Neural cell (in vitro differentiated cells): ENCODE data around the gene GP2. TPM values are rescaled to one million over a fixed set of nuclear protein-coding genes. Genes with fewer than 3 reads are reported as not detected.

ENCODE experiments used
- H2AFZ ChIP-seq: fragments of 200-600, 300-800 bp; sonication (generic), shearing (Covaris generic); 2 replicates; pipeline ENCODE4 v1.6.0; 2014; ENCODE audit warnings: low read depth, mild to moderate bottlenecking, antibody characterized with exemption, low read length, moderate library complexity
- H3F3A ChIP-seq: fragments of 200-600 bp; shearing (Covaris generic); 2 replicates; pipeline ENCODE4 v1.6.1; 2016; ENCODE audit warnings: mild to moderate bottlenecking, moderate library complexity, mixed read lengths, antibody characterized with exemption, low read length; ENCODE audit not compliant: insufficient read depth, poor library complexity, severe bottlenecking
- H3K27ac ChIP-seq: fragments of 200-600, 300-800 bp; sonication (generic), shearing (Covaris generic); 2 replicates; pipeline ENCODE4 v1.5.1; 2014; ENCODE audit warnings: mild to moderate bottlenecking, low read length, moderate library complexity
- H3K27me3 ChIP-seq: fragments of 300-800, 200-600 bp; sonication (generic), shearing (Covaris generic); 2 replicates; pipeline ENCODE4 v1.6.0; 2014; ENCODE audit warnings: mild to moderate bottlenecking, low read depth, low read length, moderate library complexity; ENCODE audit not compliant: insufficient read depth
- H3K36me3 ChIP-seq: fragments of 300-800, 200-600 bp; sonication (generic), shearing (Covaris generic); 2 replicates; pipeline ENCODE4 v1.5.1; 2014; ENCODE audit warnings: mild to moderate bottlenecking, antibody characterized with exemption, low read length, moderate library complexity; ENCODE audit not compliant: insufficient read depth
- H3K4me2 ChIP-seq: fragments of 300-800, 200-600 bp; sonication (generic), shearing (Covaris generic); 2 replicates; pipeline ENCODE4 v1.6.0; 2014; ENCODE audit warnings: mild to moderate bottlenecking, low read length
- H3K4me3 ChIP-seq: fragments of 300-800, 200-600 bp; sonication (generic), shearing (Covaris generic); 2 replicates; pipeline ENCODE4 v1.5.1; 2014; ENCODE audit warnings: mild to moderate bottlenecking, low read length, moderate library complexity
- H3K79me2 ChIP-seq: fragments of 200-600 bp; shearing (Covaris generic); replicated peaks from 2 replicates; pipeline ENCODE4 v1.6.0; 2014; ENCODE audit warnings: mild to moderate bottlenecking, low read length, moderate library complexity; ENCODE audit not compliant: insufficient read depth
- H3K9ac ChIP-seq: fragments of 300-800, 200-600 bp; sonication (generic), shearing (Covaris generic); 2 replicates; pipeline ENCODE4 v1.6.1; 2016; ENCODE audit warnings: mild to moderate bottlenecking, low read length, mixed read lengths
- H3K9me2 ChIP-seq: fragments of 200-600 bp; shearing (Covaris generic); 2 replicates; pipeline ENCODE4 v1.6.1; 2016; ENCODE audit warnings: mild to moderate bottlenecking, low read length, mixed read lengths; ENCODE audit not compliant: insufficient read depth
- H3K9me3 ChIP-seq: fragments of 200-600, 300-800 bp; sonication (generic), shearing (Covaris generic); 2 replicates; pipeline ENCODE4 v1.6.1; 2016; ENCODE audit warnings: mild to moderate bottlenecking, mixed run types, low read length, moderate library complexity, mixed read lengths
- H4K20me1 ChIP-seq: fragments of 200-600 bp; shearing (Covaris generic); 2 replicates; pipeline ENCODE4 v1.6.1; 2016; ENCODE audit warnings: mild to moderate bottlenecking, mixed run types; ENCODE audit not compliant: insufficient read depth
- CTCF ChIP-seq: fragments of 450-650 bp; IDR thresholded peaks from 2 replicates; pipeline ENCODE4 v1.5.1; 2014; ENCODE audit warnings: antibody characterized with exemption, mild to moderate bottlenecking, moderate library complexity; ENCODE audit not compliant: poor library complexity, severe bottlenecking
- EP300 ChIP-seq: fragments of 450-650 bp; conservative IDR thresholded peaks from 2 replicates; pipeline ENCODE4 v1.6.1; 2014; ENCODE audit warnings: antibody characterized with exemption, mild to moderate bottlenecking, moderate library complexity; ENCODE audit not compliant: poor library complexity, severe bottlenecking
- EZH2 ChIP-seq: fragments of 200-600, 300-800 bp; shearing (Covaris generic), sonication (generic); IDR thresholded peaks from 2 replicates; pipeline ENCODE4 v1.6.1; 2014; ENCODE audit warnings: antibody characterized with exemption, low read length, borderline replicate concordance, mild to moderate bottlenecking; ENCODE audit not compliant: insufficient read depth, poor library complexity, severe bottlenecking
- MXI1 ChIP-seq: fragments of 450-650 bp; conservative IDR thresholded peaks from 2 replicates; pipeline ENCODE4 v1.6.1; 2014; ENCODE audit warnings: antibody characterized with exemption, mild to moderate bottlenecking; ENCODE audit not compliant: poor library complexity, severe bottlenecking
- POLR2AphosphoS5 ChIP-seq: IDR thresholded peaks from 2 replicates; pipeline ENCODE4 v1.6.1; 2012
- RAD21 ChIP-seq: fragments of 450-650 bp; conservative IDR thresholded peaks from 2 replicates; pipeline ENCODE4 v1.6.1; 2014; ENCODE audit warnings: antibody characterized with exemption, mild to moderate bottlenecking, moderate library complexity
- SMC3 ChIP-seq: fragments of 450-650 bp; conservative IDR thresholded peaks from 2 replicates; pipeline ENCODE4 v1.6.1; 2014; ENCODE audit warnings: antibody characterized with exemption, mild to moderate bottlenecking, moderate library complexity; ENCODE audit not compliant: poor library complexity
- TAF1 ChIP-seq: IDR thresholded peaks from 2 replicates; pipeline ENCODE4 v1.6.1; 2012; ENCODE audit warnings: low read depth
- polyA plus RNA-seq: library from polyadenylated mRNA; depleted of rRNA; stranded (reverse); fragments of >200 nt; gene quantifications from 2 replicates; pipeline ENCODE4 v1.2.3, GENCODE V29; 2014
- TF ChIP-seq, protein P1 (sequence below): IDR thresholded peaks from 2 replicates; pipeline ENCODE4 v1.6.1; 2012; ENCODE audit warnings: borderline replicate concordance

The GP2 gene
- polyA plus RNA-seq, 1 donor from 2014 or later = not detected

DNA sequence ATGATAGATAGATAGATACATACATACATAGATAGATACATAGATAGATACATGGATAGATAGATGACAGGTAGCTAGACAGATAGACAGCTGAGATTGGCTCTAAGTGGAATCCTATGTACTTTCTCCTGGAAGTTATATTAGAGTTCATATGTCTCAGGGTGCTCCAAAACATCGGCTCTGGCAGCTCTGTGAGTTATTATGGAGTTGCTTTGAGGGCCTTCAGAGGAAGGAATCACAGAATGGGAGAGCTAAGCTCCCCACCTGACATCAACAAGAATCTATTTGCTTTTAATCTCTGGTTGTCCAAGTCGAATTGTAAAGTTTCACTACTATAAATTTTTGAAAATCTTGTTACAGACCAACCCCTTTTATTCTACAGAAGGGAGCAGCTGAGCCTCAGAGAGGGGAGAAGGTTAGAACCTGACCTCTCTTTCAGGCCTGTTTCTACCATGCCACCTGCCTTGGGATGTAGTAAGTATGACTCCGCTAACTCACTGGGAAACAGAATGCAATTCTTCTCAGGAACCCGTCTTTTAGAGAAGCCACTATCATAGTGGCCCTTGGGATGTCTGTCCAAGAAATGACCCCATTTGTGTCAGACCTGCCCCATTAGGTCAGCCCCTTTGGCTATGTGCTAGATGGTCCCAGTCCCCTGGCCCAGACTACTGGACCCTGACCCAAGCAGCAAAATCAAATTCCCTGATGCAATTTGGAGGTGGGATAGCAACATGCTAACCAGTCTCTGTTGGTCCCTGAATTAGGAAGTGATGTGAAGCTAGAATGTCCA, 18.3 kb downstream of the GP2 start (continued):
- TF ChIP-seq EZH2 (no peak), TAF1 (no peak), EP300 (no peak), MXI1 (no peak)

GRCh38 chr16:20308266-20308665, 19.0 kb downstream of the GP2 start:
- Histone ChIP-seq H3K27me3 (no peaks in the 10 kb centered on the region), H3K9me3 (no peaks in the 10 kb centered on the region), H3K4me2 (no peak overlapping the region), H3F3A (no peaks in the 10 kb centered on the region), H3K27ac (no peak overlapping the region), H2AFZ (no peak overlapping the region), H3K9me2 (no peaks in the 10 kb centered on the region), H4K20me1 (no peaks in the 10 kb centered on the region), H3K36me3 (no peaks in the 10 kb centered on the region), H3K4me3 (no peak overlapping the region), H3K9ac (no peak overlapping the region), H3K79me2 (no peaks in the 10 kb centered on the region)
- TF ChIP-seq EZH2 = no peak
- TF ChIP-seq TAF1 = no peak
- no peak for TF ChIP-seq MXI1
- TF ChIP-seq SMC3 = no peak
- TF ChIP-seq, protein P1, sequence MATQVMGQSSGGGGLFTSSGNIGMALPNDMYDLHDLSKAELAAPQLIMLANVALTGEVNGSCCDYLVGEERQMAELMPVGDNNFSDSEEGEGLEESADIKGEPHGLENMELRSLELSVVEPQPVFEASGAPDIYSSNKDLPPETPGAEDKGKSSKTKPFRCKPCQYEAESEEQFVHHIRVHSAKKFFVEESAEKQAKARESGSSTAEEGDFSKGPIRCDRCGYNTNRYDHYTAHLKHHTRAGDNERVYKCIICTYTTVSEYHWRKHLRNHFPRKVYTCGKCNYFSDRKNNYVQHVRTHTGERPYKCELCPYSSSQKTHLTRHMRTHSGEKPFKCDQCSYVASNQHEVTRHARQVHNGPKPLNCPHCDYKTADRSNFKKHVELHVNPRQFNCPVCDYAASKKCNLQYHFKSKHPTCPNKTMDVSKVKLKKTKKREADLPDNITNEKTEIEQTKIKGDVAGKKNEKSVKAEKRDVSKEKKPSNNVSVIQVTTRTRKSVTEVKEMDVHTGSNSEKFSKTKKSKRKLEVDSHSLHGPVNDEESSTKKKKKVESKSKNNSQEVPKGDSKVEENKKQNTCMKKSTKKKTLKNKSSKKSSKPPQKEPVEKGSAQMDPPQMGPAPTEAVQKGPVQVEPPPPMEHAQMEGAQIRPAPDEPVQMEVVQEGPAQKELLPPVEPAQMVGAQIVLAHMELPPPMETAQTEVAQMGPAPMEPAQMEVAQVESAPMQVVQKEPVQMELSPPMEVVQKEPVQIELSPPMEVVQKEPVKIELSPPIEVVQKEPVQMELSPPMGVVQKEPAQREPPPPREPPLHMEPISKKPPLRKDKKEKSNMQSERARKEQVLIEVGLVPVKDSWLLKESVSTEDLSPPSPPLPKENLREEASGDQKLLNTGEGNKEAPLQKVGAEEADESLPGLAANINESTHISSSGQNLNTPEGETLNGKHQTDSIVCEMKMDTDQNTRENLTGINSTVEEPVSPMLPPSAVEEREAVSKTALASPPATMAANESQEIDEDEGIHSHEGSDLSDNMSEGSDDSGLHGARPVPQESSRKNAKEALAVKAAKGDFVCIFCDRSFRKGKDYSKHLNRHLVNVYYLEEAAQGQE = no peak
- TF ChIP-seq CTCF = no peak
- TF ChIP-seq RAD21 = no peak

DNA sequence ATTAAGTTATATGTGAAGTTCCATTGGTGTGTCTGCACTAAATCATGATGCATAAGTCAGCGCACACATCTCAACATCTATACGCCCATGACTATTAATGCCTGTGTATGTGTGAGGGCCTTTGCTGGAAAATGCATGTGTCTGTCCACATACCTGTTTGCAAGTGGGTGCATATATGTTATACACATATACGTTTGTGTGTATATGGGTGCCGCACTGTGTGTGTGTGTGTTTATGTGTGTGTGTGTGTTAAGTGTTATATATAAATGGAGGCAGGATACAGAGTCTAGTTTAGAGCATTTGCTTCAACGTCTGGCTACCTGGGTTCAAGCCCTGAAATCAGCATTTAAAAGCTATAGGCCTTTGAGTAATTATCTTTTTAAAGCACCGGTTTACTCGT, 19.5 kb downstream of the GP2 start:
- Histone ChIP-seq H3K36me3 (no peaks in the 10 kb centered on the region), H3K27me3 (no peaks in the 10 kb centered on the region), H3K4me3 (no peak overlapping the region), H3F3A (no peaks in the 10 kb centered on the region), H3K4me2 (no peak overlapping the region), H3K9ac (no peak overlapping the region), H3K27ac (no peak overlapping the region), H2AFZ (no peak overlapping the region), H3K9me2 (no peaks in the 10 kb centered on the region), H4K20me1 (no peaks in the 10 kb centered on the region), H3K9me3 (no peaks in the 10 kb centered on the region), H3K79me2 (no peaks in the 10 kb centered on the region)
- TF ChIP-seq POLR2AphosphoS5 = no peak
- no peak for TF ChIP-seq CTCF
- no peak for TF ChIP-seq EP300
- TF ChIP-seq RAD21 = no peak
- no peak for TF ChIP-seq TAF1
- no peak for TF ChIP-seq SMC3
- TF ChIP-seq, protein P1 = no peak
- no peak for TF ChIP-seq MXI1
- no peak for TF ChIP-seq EZH2
